ENCODE results near the gene MAN2A1. TPM values are rescaled to one million over a fixed set of nuclear protein-coding genes. Genes with fewer than 3 reads are reported as not detected.

The MAN2A1 gene
- polyA plus RNA-seq, 1 donor (not counting 4 experiments of a cell fraction or from before 2014, with no cell fraction given) = 63.8 TPM

GRCh38 chr5:109898269-109899162 lies 208.8 kb downstream of the MAN2A1 start:
- FAIRE-seq = no peak

GRCh38 chr5:109899163-109899535 lies 209.4 kb downstream of the MAN2A1 start:
- H3K36me3 ChIP-seq (ENCODE audit: control insufficient read depth in 2 of 2, extremely low read depth in 1 of 2, insufficient read depth in 2 of 2, low read length in 2 of 2) = no peaks in the 10 kb centered on the region
- H2AFZ ChIP-seq (ENCODE audit: control insufficient read depth, low read length) = no peak overlapping the region
- H3K4me1 ChIP-seq (ENCODE audit: control insufficient read depth, extremely low read depth, insufficient read depth, low read length) = no peaks in the 10 kb centered on the region
- H3K27ac ChIP-seq (ENCODE audit: control insufficient read depth, insufficient read depth, low read length) = no peak overlapping the region
- FAIRE-seq = no peak
- no peak for DNase-seq (ENCODE audit: low read depth, low spot score)
- no peaks in the 10 kb centered on the region for H3K79me2 ChIP-seq (ENCODE audit: control insufficient read depth, insufficient read depth, low read length)
- H3K4me3 ChIP-seq (ENCODE audit: control insufficient read depth in 2 of 3, extremely low read depth in 1 of 3, insufficient read depth in 2 of 3, low read depth in 1 of 3, low read length in 3 of 3) = no peak overlapping the region
- no peak for TF ChIP-seq EZH2 (IDR thresholded peaks at IDR 0.05; ENCODE audit: low read length)
- TF ChIP-seq, protein P1, sequence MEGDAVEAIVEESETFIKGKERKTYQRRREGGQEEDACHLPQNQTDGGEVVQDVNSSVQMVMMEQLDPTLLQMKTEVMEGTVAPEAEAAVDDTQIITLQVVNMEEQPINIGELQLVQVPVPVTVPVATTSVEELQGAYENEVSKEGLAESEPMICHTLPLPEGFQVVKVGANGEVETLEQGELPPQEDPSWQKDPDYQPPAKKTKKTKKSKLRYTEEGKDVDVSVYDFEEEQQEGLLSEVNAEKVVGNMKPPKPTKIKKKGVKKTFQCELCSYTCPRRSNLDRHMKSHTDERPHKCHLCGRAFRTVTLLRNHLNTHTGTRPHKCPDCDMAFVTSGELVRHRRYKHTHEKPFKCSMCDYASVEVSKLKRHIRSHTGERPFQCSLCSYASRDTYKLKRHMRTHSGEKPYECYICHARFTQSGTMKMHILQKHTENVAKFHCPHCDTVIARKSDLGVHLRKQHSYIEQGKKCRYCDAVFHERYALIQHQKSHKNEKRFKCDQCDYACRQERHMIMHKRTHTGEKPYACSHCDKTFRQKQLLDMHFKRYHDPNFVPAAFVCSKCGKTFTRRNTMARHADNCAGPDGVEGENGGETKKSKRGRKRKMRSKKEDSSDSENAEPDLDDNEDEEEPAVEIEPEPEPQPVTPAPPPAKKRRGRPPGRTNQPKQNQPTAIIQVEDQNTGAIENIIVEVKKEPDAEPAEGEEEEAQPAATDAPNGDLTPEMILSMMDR (optimal IDR thresholded peaks at IDR 0.05 in 1 of 3, IDR thresholded peaks at IDR 0.05 in 1 of 3, conservative IDR thresholded peaks at IDR 0.05 in 1 of 3; ENCODE audit: extremely low read depth in 1 of 3, insufficient read depth in 2 of 3, low read length in 3 of 3) = no peak
- no peaks in the 10 kb centered on the region for H3K27me3 ChIP-seq (ENCODE audit: control insufficient read depth, extremely low read depth, insufficient read depth, low read length)
- no peak overlapping the region for H3K4me2 ChIP-seq (ENCODE audit: control insufficient read depth, extremely low read depth, insufficient read depth, low read depth, low read length)
- dilution Hi-C loops (cut with MboI; ENCODE audit: extremely low pct_ligation_motif_present, low sequenced_read_pairs) = no loop called here
- no peaks in the 10 kb centered on the region for H3K9me1 ChIP-seq (ENCODE audit: control insufficient read depth, extremely low read depth, insufficient read depth, low read length)
- H3K9ac ChIP-seq (ENCODE audit: control insufficient read depth, extremely low read depth, insufficient read depth, low read length) = no peak overlapping the region
- H4K20me1 ChIP-seq (ENCODE audit: control insufficient read depth, extremely low read depth, insufficient read depth, low read length) = no peaks in the 10 kb centered on the region
- H3K9me3 ChIP-seq (ENCODE audit: control insufficient read depth, low read depth, low read length) = no peaks in the 10 kb centered on the region

More at GRCh38 chr5:109898269-109899162, 208.8 kb downstream of the MAN2A1 start:
- no peak overlapping the region for H3K9ac ChIP-seq (ENCODE audit: control insufficient read depth, extremely low read depth, insufficient read depth, low read length)
- dilution Hi-C loops (cut with MboI; ENCODE audit: extremely low pct_ligation_motif_present, low sequenced_read_pairs) = no loop called here
- H3K27me3 ChIP-seq (ENCODE audit: control insufficient read depth, extremely low read depth, insufficient read depth, low read length) = no peaks in the 10 kb centered on the region
- H3K4me1 ChIP-seq (ENCODE audit: control insufficient read depth, extremely low read depth, insufficient read depth, low read length) = no peaks in the 10 kb centered on the region
- DNase-seq (ENCODE audit: low read depth, low spot score) = no peak
- no peaks in the 10 kb centered on the region for H3K36me3 ChIP-seq (ENCODE audit: control insufficient read depth in 2 of 2, extremely low read depth in 1 of 2, insufficient read depth in 2 of 2, low read length in 2 of 2)
- H3K9me1 ChIP-seq (ENCODE audit: control insufficient read depth, extremely low read depth, insufficient read depth, low read length) = no peaks in the 10 kb centered on the region
- no peak overlapping the region for H3K4me3 ChIP-seq (ENCODE audit: control insufficient read depth in 2 of 3, extremely low read depth in 1 of 3, insufficient read depth in 2 of 3, low read depth in 1 of 3, low read length in 3 of 3)
- no peak overlapping the region for H3K4me2 ChIP-seq (ENCODE audit: control insufficient read depth, extremely low read depth, insufficient read depth, low read depth, low read length)
- TF ChIP-seq, protein P1 (optimal IDR thresholded peaks at IDR 0.05 in 1 of 3, IDR thresholded peaks at IDR 0.05 in 1 of 3, conservative IDR thresholded peaks at IDR 0.05 in 1 of 3; ENCODE audit: extremely low read depth in 1 of 3, insufficient read depth in 2 of 3, low read length in 3 of 3) = no peak
- TF ChIP-seq EZH2 (IDR thresholded peaks at IDR 0.05; ENCODE audit: low read length) = no peak
- no peaks in the 10 kb centered on the region for H3K79me2 ChIP-seq (ENCODE audit: control insufficient read depth, insufficient read depth, low read length)
- no peak overlapping the region for H3K27ac ChIP-seq (ENCODE audit: control insufficient read depth, insufficient read depth, low read length)
- H2AFZ ChIP-seq (ENCODE audit: control insufficient read depth, low read length) = no peak overlapping the region
- H4K20me1 ChIP-seq (ENCODE audit: control insufficient read depth, extremely low read depth, insufficient read depth, low read length) = no peaks in the 10 kb centered on the region
- no peaks in the 10 kb centered on the region for H3K9me3 ChIP-seq (ENCODE audit: control insufficient read depth, low read depth, low read length)

All from keratinocyte (primary cell).